GM12892 (cell line): ENCODE data around the gene PDE4B.

Experiments used
- POLR2A ChIP-seq: IDR thresholded peaks from 2 replicates; pipeline ENCODE4 v1.6.1; 2011; ENCODE audit warnings: low read depth, low read length, control low read depth
- POLR2AphosphoS5 ChIP-seq: IDR thresholded peaks from 2 replicates; pipeline ENCODE4 v1.6.1; 2011; ENCODE audit warnings: low read depth, low read length, control low read depth
- TAF1 ChIP-seq: IDR thresholded peaks from 2 replicates; pipeline ENCODE4 v1.6.1; 2011; ENCODE audit warnings: low read depth, mild to moderate bottlenecking, control low read depth, low read length, borderline replicate concordance

DNA sequence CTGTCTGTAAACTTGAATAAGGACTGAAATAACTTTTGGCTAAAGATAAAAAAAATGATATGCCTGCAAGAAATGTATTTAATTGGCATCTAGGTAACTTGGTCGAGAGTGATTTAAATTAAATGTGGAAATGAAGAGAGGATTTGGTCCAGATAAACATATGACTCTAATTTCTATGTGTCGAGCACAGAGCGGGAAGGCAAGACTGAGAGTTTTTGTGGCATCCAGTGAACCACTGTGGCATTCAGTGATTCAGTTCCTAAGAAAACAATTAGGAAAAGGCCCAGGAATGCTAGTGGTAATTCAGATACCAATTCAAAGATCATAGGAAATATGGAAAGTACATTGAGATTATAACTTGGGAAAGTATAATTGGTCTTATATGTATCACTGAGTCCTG, 39.6 kb downstream of the PDE4B start:
- TF ChIP-seq POLR2AphosphoS5 (no peak), POLR2A (no peak), TAF1 (no peak)
